ENCODE data around the gene RASA2.

The RASA2 gene

DNA sequence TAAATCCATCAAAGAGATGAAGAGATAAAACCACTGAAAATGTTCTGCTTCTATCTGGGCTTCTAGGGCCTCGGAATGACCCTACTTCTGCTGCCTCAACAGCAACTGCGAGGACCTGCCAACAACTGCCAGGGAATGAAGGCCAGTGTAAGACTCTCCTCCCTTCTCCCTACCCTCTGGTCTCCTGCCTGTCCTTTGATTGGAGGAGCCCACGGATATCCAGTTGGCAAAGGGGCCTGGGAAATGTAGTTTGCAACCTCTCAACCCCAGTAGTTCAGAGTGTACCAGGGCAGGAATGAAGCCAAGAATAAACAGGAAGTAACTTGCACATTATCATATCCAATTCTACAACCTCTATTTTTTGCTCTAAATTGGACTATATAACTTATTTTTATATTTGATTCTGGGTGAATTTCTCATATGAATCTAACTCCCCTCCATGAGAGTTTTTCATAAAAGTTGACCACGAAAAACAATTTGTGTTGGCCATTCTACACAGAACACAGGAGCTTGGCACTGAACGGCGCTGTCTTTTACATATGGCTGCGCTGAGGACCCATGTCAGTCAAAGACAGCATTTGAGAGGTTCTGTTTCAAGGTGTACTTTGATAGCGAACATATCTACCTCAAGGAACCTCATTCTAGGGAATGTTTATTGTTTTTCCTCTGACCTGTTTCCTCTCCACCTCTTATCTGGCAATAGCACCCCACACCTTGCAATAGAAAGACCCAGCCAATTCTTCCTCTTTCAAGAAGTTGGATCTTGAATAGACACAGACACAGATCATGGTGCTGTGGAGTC, 160.1 kb downstream of the RASA2 start:
- TF ChIP-seq, protein P1, sequence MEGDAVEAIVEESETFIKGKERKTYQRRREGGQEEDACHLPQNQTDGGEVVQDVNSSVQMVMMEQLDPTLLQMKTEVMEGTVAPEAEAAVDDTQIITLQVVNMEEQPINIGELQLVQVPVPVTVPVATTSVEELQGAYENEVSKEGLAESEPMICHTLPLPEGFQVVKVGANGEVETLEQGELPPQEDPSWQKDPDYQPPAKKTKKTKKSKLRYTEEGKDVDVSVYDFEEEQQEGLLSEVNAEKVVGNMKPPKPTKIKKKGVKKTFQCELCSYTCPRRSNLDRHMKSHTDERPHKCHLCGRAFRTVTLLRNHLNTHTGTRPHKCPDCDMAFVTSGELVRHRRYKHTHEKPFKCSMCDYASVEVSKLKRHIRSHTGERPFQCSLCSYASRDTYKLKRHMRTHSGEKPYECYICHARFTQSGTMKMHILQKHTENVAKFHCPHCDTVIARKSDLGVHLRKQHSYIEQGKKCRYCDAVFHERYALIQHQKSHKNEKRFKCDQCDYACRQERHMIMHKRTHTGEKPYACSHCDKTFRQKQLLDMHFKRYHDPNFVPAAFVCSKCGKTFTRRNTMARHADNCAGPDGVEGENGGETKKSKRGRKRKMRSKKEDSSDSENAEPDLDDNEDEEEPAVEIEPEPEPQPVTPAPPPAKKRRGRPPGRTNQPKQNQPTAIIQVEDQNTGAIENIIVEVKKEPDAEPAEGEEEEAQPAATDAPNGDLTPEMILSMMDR (IDR thresholded peaks at IDR 0.05): no peak

DNA sequence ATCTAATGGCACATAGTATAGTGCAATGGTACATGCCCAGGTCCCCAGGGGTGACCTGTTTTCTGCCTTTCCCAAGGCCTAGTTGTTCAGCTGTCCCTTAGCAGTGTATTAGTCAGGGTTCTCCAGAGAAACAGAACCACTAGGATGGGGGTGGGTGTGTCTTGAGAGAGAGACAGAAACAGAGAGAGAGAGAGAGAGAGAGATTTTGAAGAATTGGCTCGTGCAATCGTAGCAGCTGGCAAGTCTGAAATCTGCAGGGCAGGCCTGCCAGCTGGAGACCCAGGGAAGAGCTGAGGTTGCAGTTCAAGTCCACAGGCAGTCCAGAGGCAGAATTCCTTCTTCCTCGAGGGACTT, 160.7 kb downstream of the RASA2 start:
- TF ChIP-seq, protein P1 (IDR thresholded peaks at IDR 0.05): no peak

DNA sequence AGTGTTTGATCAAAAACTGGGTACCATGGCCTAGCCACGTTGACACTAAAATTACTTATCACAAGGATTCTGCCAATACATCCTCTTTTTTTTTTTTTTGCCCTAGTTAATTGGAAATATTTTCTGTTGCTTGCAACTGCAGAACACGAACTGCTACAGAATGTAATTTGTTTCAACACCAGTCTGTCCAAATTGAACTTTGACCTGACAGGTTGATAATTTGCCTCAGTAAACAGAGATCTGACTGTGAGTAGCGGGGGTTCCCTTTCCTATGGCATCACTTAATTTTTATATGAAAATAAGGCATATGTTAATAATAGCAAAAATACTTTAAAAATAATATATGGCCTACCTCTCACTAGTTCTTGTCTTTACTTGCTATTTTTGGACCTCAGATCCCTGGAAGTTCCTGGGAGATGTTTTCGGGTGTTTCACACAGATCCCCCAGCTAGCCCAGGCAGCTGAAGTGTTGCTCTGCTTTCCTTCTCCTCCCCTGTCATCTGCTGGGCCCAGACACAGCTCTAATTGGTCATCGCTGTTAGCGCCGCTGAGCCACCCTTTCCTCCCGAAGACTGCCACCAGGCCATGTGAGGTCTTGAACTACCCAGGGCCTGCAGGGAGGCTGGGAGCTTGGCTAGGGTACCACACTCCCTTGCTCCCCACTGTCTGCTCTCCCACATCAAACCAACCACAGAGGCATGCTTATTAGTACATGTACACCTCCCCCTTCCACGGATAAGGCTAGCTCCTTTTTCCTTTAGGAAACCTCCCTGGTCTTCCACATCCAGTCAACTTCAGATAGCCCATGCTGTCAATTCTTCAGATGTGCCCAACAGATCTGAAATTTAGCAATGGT, 161.5 kb downstream of the RASA2 start:
- TF ChIP-seq, protein P1 (IDR thresholded peaks at IDR 0.05): no peak

DNA sequence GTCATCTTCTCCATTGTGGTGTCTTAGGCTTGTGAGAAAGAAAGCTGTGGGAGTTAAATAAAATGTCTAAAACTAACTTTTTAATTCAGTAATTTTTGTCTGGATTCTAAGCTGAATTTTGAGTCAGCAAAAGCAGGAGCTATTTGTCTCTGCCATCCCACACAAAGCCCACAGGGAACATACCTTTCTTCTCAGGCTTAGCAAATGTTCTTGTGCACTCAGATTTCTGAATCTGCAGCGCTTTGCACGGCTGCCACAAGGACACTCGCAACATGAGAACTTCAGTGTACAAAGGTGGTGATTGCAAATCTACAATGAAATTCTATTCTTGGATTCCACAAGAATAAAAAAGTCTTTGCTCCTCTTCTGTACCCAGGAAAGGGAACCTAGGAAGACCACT, 163.0 kb downstream of the RASA2 start:
- TF ChIP-seq, protein P1 (IDR thresholded peaks at IDR 0.05): no peak

DNA sequence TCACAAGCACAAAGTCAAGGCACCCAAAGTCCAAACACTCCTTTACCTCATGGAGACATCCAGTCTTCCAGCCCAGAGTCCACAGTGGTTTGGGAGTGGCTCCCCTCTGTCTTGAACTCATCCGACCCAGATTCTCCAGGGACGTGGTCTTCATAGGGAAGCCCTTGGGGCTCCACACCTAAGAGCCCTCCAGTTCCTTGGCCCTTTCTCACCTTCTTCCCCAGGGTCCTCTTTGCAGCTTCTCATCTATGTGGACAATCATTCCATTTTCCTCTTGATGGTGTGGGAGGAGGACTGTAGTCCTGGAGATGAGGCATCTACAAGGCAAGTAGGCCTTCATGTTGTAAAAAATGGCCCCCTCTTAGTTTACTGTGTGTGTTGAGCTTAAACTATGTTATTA, 164.0 kb downstream of the RASA2 start:
- TF ChIP-seq, protein P1 (IDR thresholded peaks at IDR 0.05): no peak

DNA sequence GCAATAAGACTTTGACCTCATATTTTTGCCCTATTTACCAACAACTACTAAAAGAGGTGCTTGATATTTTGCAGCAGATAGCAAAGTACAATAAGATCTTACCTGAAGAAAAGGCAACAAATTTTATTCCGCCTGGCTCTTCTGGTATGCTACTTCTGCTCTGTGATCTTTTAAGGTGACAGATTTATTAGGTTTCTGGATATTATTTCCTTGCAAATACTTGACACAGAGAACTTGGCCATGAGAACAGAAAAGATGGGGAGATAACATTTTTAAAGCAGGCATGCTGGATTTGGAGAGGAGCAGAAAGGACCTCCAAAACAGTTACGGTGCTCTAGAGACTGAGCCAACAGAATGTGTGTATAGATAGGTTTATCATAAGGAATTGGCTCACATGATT, 164.6 kb downstream of the RASA2 start:
- TF ChIP-seq, protein P1 (IDR thresholded peaks at IDR 0.05): no peak

DNA sequence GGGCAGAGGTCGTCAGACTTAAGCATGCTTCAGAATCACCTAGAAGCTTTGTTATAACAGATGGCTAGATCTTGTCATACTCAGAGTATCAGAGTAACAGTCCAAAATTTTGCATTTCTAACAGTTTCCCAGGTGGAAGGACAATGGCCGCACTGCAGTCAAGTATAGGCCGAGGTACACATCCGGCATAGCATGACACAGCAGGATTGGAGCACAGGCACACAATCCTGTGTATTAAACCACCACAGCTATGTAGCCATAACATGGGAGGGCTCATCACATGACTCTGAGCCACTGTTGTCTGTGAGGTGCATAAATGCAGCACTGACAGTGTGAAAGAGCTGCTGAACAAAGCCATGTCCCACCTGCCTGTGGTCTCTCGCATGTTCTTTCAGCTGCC, 165.5 kb downstream of the RASA2 start:
- TF ChIP-seq, protein P1 (IDR thresholded peaks at IDR 0.05): no peak
